ENCODE data around the gene FLT3.

FLT3 gene

DNA sequence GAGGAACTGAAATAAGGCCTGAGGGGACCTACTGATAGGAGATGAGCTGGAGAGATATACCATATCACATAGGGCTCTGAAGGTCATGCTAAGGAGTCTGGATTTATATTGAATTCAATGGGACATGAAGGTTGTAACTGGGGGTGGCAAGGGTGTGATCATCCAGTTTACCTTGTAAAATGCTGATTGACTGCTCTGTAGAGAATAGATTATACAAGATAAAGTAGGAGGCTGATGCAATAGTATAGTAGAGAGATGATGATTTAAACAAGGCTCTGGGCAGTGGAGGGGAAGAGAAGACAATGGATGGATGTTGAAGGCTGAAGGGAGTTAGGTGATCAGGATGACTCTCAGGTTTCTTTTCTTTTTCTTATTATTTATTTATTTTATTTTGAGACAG lies 19.9 kb upstream of the FLT3 start:
- no peak overlapping the region for H3K4me3 ChIP-seq (ENCODE audit: low read depth, low read length)
- H3K4me1 ChIP-seq (ENCODE audit: control insufficient read depth, insufficient read depth, low read length), result no peaks in the 10 kb centered on the region
- no peak overlapping the region for H3K27ac ChIP-seq (ENCODE audit: extremely low read depth, low read depth, low read length)
- CTCF ChIA-PET, result no interaction called here
- H3K9me3 ChIP-seq (ENCODE audit: control insufficient read depth, insufficient read depth, low read depth, low read length), result no peaks in the 10 kb centered on the region
- POLR2A ChIA-PET, result interaction anchor here (0.6 kb wide), 1 partner anchor 23 kb away, joined by 6 read pairs; no protein-coding TSS in a partner anchor
- H3K36me3 ChIP-seq (ENCODE audit: control insufficient read depth in 2 of 2, insufficient read depth in 1 of 2, low read length in 2 of 2), result no peaks in the 10 kb centered on the region
- TF ChIP-seq ZNF121 (tag by site-specific recombination; IDR thresholded peaks at IDR 0.05) (no peak), ZNF514 (tag by site-specific recombination; IDR thresholded peaks at IDR 0.05) (no peak), KLF16 (tag by site-specific recombination; IDR thresholded peaks at IDR 0.05) (0 out of 2 replicates have a peak, but pooled peaks have one; percentile 24), ZNF394 (tag by site-specific recombination; IDR thresholded peaks at IDR 0.05; ENCODE audit: borderline replicate concordance) (no peak)
- TF ChIP-seq, protein P1, sequence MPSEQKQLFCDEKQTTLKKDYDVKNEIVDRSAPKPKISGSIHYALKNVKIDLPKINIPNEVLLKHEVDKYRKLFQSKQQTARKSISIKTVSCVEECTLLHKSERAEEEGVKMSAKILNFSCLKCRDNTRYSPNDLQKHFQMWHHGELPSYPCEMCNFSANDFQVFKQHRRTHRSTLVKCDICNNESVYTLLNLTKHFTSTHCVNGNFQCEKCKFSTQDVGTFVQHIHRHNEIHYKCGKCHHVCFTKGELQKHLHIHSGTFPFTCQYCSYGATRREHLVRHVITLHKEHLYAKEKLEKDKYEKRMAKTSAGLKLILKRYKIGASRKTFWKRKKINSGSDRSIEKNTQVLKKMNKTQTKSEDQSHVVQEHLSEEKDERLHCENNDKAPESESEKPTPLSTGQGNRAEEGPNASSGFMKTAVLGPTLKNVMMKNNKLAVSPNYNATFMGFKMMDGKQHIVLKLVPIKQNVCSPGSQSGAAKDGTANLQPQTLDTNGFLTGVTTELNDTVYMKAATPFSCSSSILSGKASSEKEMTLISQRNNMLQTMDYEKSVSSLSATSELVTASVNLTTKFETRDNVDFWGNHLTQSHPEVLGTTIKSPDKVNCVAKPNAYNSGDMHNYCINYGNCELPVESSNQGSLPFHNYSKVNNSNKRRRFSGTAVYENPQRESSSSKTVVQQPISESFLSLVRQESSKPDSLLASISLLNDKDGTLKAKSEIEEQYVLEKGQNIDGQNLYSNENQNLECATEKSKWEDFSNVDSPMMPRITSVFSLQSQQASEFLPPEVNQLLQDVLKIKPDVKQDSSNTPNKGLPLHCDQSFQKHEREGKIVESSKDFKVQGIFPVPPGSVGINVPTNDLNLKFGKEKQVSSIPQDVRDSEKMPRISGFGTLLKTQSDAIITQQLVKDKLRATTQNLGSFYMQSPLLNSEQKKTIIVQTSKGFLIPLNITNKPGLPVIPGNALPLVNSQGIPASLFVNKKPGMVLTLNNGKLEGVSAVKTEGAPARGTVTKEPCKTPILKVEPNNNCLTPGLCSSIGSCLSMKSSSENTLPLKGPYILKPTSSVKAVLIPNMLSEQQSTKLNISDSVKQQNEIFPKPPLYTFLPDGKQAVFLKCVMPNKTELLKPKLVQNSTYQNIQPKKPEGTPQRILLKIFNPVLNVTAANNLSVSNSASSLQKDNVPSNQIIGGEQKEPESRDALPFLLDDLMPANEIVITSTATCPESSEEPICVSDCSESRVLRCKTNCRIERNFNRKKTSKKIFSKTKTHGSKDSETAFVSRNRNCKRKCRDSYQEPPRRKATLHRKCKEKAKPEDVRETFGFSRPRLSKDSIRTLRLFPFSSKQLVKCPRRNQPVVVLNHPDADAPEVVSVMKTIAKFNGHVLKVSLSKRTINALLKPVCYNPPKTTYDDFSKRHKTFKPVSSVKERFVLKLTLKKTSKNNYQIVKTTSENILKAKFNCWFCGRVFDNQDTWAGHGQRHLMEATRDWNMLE (tag by site-specific recombination; conservative IDR thresholded peaks at IDR 0.05; ENCODE audit: low read depth), result no peak

DNA sequence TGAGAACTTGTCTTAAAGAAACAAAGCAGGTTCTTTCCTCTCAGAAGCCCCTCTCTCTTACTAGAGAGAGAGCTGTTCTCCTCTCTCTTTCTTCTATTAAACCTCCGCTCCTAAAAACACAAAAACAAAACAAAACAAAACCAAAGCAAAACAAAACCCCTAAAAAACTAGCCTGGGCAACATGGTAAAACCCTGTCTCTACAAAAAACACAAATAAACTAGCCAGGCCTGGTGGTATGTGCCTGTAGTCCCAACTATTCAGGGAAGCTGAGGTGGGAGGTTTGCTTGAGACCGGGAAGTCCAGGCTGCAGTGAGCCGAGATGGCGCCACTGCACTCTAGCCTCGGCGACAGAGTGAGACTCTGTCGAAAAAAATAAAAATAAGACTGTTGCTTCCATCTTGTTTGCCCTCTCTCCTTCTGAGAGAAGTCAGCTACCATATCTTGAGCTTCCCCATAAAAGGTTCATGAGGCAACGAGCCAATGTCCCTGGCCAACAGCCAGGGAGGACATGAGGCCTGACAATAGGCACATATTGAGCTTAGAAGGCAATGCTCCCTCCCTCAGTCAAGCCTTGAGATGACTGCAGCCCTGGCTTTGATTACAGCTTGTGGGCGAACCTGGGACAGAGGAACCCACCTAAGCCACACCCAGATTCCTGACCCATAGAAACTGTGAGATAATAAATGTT lies 17.5 kb upstream of the FLT3 start:
- no peaks in the 10 kb centered on the region for H3K4me1 ChIP-seq (ENCODE audit: control insufficient read depth, insufficient read depth, low read length)
- CTCF ChIA-PET, result no interaction called here
- TF ChIP-seq ZNF140 (tag by site-specific recombination; IDR thresholded peaks at IDR 0.05) (0 out of 2 replicates have a peak, but pooled peaks have one; percentile 8), KLF1 (tag by site-specific recombination; IDR thresholded peaks at IDR 0.05) (peak; percentile 28; the same call in 1 of the 2 replicates)
- TF ChIP-seq, protein P2, sequence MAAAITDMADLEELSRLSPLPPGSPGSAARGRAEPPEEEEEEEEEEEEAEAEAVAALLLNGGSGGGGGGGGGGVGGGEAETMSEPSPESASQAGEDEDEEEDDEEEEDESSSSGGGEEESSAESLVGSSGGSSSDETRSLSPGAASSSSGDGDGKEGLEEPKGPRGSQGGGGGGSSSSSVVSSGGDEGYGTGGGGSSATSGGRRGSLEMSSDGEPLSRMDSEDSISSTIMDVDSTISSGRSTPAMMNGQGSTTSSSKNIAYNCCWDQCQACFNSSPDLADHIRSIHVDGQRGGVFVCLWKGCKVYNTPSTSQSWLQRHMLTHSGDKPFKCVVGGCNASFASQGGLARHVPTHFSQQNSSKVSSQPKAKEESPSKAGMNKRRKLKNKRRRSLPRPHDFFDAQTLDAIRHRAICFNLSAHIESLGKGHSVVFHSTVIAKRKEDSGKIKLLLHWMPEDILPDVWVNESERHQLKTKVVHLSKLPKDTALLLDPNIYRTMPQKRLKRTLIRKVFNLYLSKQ (tag by site-specific recombination; IDR thresholded peaks at IDR 0.05; ENCODE audit: borderline replicate concordance), result no peak
- TF ChIP-seq, protein P3, sequence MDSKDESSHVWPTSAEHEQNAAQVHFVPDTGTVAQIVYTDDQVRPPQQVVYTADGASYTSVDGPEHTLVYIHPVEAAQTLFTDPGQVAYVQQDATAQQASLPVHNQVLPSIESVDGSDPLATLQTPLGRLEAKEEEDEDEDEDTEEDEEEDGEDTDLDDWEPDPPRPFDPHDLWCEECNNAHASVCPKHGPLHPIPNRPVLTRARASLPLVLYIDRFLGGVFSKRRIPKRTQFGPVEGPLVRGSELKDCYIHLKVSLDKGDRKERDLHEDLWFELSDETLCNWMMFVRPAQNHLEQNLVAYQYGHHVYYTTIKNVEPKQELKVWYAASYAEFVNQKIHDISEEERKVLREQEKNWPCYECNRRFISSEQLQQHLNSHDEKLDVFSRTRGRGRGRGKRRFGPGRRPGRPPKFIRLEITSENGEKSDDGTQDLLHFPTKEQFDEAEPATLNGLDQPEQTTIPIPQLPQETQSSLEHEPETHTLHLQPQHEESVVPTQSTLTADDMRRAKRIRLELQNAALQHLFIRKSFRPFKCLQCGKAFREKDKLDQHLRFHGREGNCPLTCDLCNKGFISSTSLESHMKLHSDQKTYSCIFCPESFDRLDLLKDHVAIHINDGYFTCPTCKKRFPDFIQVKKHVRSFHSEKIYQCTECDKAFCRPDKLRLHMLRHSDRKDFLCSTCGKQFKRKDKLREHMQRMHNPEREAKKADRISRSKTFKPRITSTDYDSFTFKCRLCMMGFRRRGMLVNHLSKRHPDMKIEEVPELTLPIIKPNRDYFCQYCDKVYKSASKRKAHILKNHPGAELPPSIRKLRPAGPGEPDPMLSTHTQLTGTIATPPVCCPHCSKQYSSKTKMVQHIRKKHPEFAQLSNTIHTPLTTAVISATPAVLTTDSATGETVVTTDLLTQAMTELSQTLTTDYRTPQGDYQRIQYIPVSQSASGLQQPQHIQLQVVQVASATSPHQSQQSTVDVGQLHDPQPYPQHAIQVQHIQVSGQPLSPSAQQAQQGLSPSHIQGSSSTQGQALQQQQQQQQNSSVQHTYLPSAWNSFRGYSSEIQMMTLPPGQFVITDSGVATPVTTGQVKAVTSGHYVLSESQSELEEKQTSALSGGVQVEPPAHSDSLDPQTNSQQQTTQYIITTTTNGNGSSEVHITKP (tag by site-specific recombination; IDR thresholded peaks at IDR 0.05), result peak; percentile 96
- TF ChIP-seq, protein P4, sequence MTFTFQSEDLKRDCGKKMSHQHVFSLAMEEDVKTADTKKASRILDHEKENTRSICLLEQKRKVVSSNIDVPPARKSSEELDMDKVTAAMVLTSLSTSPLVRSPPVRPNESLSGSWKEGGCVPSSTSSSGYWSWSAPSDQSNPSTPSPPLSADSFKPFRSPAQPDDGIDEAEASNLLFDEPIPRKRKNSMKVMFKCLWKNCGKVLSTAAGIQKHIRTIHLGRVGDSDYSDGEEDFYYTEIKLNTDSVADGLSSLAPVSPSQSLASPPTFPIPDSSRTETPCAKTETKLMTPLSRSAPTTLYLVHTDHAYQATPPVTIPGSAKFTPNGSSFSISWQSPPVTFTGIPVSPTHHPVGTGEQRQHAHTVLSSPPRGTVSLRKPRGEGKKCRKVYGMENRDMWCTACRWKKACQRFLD (tag by site-specific recombination; IDR thresholded peaks at IDR 0.05), result no peak
- H3K27ac ChIP-seq (ENCODE audit: extremely low read depth, low read depth, low read length), result no peak overlapping the region
- no peaks in the 10 kb centered on the region for H3K9me3 ChIP-seq (ENCODE audit: control insufficient read depth, insufficient read depth, low read depth, low read length)
- POLR2A ChIA-PET, result no interaction called here
- H3K4me3 ChIP-seq (ENCODE audit: low read depth, low read length), result no peak overlapping the region
- H3K36me3 ChIP-seq (ENCODE audit: control insufficient read depth in 2 of 2, insufficient read depth in 1 of 2, low read length in 2 of 2), result no peaks in the 10 kb centered on the region
